WI38 (cell line): ENCODE data around the gene LAMC2.

Source experiments
- H3K4me3 ChIP-seq: 2 replicates; pipeline ENCODE4 v1.5.1; 2011; ENCODE audit warnings: low read depth, mild to moderate bottlenecking, control low read depth, low read length
- TF ChIP-seq, protein P1 (sequence below): IDR thresholded peaks from 2 replicates; pipeline ENCODE4 v1.5.1; 2012; ENCODE audit warnings: low read depth, mild to moderate bottlenecking, control low read depth, low read length

LAMC2 gene

DNA sequence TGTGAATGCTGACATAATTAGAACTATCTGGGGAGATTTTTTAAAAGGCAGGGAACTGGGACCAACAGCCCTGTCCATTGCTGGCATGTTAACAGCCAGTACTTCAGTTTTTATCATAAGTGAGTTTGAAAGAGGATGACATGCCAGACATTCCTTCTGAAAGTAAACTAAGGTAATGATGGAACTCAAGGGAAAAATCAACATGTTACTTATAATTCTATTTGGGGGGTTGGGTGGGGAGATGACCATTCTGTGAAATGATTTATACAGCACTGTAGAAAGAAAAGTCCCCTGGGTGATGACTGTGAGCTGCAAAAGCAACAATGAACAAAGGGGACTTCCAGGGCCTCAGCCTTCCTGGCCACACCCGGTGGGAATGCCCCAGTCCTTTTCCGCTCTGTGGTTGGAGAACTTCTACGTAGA, 5.4 kb upstream of the LAMC2 start:
- TF ChIP-seq, protein P1, sequence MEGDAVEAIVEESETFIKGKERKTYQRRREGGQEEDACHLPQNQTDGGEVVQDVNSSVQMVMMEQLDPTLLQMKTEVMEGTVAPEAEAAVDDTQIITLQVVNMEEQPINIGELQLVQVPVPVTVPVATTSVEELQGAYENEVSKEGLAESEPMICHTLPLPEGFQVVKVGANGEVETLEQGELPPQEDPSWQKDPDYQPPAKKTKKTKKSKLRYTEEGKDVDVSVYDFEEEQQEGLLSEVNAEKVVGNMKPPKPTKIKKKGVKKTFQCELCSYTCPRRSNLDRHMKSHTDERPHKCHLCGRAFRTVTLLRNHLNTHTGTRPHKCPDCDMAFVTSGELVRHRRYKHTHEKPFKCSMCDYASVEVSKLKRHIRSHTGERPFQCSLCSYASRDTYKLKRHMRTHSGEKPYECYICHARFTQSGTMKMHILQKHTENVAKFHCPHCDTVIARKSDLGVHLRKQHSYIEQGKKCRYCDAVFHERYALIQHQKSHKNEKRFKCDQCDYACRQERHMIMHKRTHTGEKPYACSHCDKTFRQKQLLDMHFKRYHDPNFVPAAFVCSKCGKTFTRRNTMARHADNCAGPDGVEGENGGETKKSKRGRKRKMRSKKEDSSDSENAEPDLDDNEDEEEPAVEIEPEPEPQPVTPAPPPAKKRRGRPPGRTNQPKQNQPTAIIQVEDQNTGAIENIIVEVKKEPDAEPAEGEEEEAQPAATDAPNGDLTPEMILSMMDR = no peak
- H3K4me3 ChIP-seq = no peak overlapping the region

DNA sequence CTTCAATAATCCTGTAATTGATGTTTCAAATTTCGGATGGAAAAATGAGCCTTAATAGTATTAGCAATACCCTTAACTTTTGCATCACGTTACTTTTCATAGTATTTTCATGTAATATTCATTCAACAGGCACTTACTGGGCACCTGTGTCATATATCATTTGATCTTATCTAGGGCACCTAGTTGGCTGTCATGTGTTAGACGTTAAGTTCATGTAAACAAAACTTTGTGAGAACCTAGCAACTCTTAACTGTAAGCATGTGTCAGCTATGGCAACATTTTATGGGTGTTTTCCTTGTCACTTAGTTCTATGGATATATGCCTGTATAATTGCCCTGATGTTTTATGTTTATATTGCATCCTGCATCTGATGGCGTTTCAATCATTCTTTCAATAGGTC, 777 bp downstream of the LAMC2 start:
- TF ChIP-seq, protein P1 = no peak
- no peak overlapping the region for H3K4me3 ChIP-seq

DNA sequence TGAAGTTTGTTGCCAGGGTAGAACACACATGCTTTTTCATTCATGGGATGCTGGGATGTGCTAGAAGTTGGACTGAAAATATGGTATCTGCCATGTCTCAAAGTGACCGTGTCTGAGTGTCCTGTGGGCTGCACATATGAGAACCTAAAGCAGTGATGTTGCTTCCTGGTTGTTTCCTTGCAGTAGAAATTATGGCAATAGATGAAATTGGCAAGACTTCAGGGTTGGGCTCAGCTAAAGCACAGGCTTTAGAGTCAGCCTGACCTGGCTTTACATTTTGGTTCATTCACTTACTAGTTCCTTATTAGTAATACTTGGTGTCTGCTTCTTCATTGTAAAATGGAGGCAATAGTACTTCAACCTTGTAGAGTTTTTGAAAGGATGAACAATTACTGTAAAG, 2.2 kb downstream of the LAMC2 start:
- TF ChIP-seq, protein P1 = no peak

DNA sequence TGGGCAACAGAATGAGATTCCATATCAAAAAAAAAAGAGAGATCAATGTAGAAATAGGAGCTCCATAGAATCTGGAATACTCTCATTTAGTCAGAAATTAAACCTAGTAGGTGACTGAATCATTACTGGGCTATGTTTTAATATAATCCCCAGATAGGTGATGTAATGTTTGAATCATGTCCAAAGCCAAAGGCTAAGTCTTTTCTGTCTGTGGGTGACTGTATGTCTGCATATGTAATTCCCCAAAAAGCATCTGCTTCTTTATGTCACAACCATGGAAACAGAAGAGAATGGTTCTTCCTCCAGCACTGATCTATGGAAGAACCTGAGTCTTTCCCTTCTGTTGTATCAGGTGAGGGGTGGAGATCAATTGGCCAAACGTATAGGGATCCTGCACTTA, 5.8 kb downstream of the LAMC2 start:
- TF ChIP-seq, protein P1 = no peak
- H3K4me3 ChIP-seq = no peak overlapping the region

More for the DNA sequence above, 2.2 kb downstream of the LAMC2 start:
- no peak overlapping the region for H3K4me3 ChIP-seq

DNA sequence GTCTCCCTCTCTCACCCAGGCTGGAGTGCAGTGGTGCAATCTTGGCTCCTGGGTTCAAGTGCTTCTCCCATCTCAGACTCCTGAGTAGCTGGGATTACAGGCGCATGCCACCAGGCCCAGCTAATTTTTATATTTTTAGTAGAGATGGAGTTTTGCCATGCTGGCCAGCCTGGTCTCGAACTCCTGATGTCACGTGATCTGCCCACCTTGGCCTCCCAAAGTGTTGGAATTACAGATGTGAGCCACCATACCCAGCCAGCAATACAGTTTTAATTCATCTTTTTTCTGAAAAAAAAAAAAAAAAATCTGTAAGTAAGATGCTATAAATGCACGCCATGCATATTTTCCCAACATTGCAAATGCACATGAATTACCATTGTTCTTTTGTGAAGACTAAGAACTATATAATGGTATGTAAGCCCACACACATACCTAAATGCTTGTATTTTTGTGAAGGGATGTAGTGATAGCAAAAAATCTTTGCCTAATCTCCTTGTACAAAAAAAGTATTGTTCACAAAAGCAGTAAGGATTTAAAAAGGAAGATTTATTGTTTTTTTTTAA, 8.0 kb downstream of the LAMC2 start:
- TF ChIP-seq, protein P1 = no peak
- H3K4me3 ChIP-seq = no peak overlapping the region

DNA sequence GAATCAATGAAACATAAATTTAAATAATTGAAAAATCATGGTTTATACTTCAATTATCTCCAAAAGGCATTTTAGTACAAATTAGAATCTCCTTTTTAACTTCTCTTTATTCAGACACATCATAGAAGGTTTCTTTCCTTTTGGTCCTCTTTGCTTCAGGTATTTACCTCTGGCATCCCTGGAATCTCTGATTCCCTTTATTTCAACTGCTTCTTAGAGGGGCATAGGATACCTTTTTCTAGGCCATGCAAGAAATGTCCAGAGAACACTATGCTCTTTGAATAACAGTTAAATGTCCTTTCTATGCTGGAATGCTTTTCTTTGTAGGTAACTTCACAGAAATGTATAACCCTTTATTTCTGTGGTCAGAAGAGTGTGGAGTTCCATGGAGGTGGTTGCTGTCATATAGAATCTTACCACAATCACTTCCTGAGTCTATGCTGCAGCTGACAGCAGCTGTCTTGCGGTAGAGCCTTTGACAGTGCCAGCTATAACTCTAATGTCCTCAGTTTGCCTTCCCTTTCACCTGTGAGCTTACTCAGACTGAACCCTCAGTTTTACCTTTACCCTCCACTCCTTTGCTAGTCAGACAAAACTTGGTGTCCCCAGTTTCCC, 8.6 kb downstream of the LAMC2 start:
- H3K4me3 ChIP-seq = no peak overlapping the region
- TF ChIP-seq, protein P1 = no peak

DNA sequence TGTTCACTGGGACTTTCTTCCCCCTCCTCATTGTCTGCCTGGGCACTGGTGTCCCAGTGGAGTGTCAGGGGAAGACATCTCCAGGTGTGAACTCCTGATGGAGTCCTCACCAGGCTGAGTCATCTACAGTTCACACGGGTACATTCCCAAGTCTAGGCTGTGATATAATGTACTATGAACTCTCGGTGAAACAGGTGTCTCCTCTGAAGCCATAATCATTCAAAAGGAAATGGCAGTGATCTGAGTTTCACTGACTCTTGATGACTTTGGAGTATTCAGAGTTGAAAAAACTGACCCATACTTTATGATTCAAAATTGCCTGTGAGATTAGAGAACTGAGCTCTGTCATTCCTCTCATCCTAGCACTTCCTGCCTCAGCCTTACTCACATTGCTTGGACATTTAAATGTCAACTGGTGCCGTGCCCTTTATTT, 9.1 kb downstream of the LAMC2 start:
- H3K4me3 ChIP-seq = no peak overlapping the region
- TF ChIP-seq, protein P1 = no peak
